T-helper 2 cell treated with Interferon-gamma antibody and Interleukin-4, amounts not matched to agents 5 μg/mL and 100 μg/mL, for 36 hours (primary cell): ENCODE measurements around the gene PLCB3.

Experiments
- DNase-seq: peaks from one replicate; pipeline ENCODE4 v3.0.0; 2021; ENCODE audit warnings: low spot score
- H3K27ac Mint-ChIP-seq: one replicate; pipeline ENCODE4 v1.8.0; 2021; ENCODE audit warnings: mild to moderate bottlenecking, mixed read lengths
- H3K27me3 Mint-ChIP-seq: one replicate; pipeline ENCODE4 v1.8.0; 2021; ENCODE audit warnings: low read depth, mixed read lengths
- H3K36me3 Mint-ChIP-seq: one replicate; pipeline ENCODE4 v1.8.0; 2021; ENCODE audit warnings: low read depth, mixed read lengths
- H3K4me1 Mint-ChIP-seq: one replicate; pipeline ENCODE4 v1.8.0; 2021; ENCODE audit warnings: low read depth, mixed read lengths
- H3K4me3 Mint-ChIP-seq: one replicate; pipeline ENCODE4 v1.8.0; 2022; ENCODE audit warnings: mild to moderate bottlenecking, moderate library complexity, mixed read lengths
- H3K9me3 Mint-ChIP-seq: one replicate; pipeline ENCODE4 v1.8.0; 2021; ENCODE audit warnings: mixed read lengths

The PLCB3 gene

DNA sequence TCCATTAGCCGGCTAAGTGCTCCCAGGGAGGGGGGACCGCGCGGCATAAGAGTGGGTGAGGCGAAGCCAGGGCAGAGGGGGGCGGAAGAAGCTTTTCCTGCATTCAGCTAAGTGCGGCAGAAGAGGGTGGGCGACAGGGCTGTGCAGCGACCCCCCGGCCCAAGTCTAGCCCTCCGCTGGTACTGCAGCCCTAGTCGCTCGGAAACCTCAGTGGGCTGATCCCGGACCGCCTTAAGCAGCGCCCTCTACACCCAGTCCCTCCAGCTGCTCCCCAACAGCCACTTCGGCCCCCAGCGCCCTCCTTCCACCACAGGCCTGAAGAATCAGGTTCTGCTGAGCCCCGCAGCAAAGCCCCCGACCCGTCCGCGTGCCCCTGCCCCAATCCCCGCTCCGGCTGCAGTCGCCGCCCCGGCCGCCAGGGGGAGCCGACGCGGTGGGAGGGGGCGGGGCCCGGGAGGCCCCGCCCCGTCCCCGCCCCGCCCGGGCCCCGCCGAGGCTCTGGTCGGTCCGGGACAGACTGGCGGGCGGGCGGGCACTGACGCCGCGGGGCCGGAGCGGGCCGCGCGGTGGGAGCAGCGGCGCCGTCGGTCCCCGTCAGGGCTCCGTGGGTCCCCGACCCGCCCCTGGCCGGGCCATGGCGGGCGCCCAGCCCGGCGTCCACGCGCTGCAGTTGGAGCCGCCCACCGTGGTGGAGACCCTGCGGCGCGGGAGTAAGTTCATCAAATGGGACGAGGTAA is at the start of gene PLCB3:
Gene PLCB3, plus strand, starts transcription at position 515 of the 737 bp plus-strand sequence. Its CDS starts 120 bp downstream, at position 635.
- Mint-ChIP-seq H3K27me3 (no peaks in the 10 kb centered on the region), H3K4me1 (peaks cover 25% of the 10 kb centered on the region), H3K36me3 (no peaks in the 10 kb centered on the region), H3K27ac (peak within 1 kb of the TSS; percentile 77), H3K4me3 (peak within 1 kb of the TSS; percentile 90), H3K9me3 (no peaks in the 10 kb centered on the region)
- DNase-seq: peak; percentile 59

DNA sequence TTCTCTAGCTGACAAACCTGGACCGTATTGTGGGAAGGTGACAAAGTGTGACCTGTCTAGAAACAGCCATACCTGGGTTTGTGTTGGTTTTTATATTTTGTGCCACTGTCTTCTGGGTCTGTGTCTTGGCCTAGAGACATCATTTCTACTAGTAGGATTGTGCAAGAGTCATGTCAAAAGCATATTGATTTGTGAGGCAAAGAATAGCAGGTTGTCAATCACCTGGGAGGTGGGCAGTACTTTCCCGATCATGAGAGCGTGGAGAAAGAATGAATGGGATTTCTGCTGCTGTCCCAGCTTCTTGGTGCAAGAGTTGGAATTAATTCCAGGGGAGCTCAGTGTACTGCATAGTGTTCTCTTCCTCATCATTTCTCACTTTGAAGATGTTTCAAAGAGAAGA is 49.8 kb upstream of the PLCB3 start:
- H3K4me3 Mint-ChIP-seq: no peak overlapping the region
- peaks cover 77% of the 10 kb centered on the region for H3K36me3 Mint-ChIP-seq
- no peak for DNase-seq
- no peaks in the 10 kb centered on the region for H3K27me3 Mint-ChIP-seq
- H3K4me1 Mint-ChIP-seq: peaks cover 19% of the 10 kb centered on the region
- no peaks in the 10 kb centered on the region for H3K9me3 Mint-ChIP-seq
- no peak overlapping the region for H3K27ac Mint-ChIP-seq

DNA sequence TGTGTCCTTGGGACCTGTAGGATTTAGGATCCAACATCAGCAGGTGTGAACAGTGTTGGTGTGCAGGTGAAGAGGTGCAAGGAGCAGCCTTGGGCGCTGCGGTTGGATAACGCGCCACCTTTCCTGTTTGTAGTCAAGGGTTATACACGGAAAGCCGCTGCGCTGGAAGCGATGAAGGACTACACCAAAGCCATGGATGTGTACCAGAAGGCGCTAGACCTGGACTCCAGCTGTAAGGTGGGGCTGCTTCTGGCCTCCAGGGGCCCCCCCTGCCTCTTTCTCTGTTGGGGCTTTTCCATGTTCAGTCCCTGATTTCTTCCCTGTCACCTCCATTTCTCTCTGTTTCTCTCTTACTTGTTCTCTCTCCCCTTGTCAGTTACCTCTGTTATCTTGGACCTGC is 48.3 kb upstream of the PLCB3 start:
- H3K36me3 Mint-ChIP-seq: peaks cover 72% of the 10 kb centered on the region
- H3K9me3 Mint-ChIP-seq: no peaks in the 10 kb centered on the region
- no peak overlapping the region for H3K4me3 Mint-ChIP-seq
- DNase-seq: no peak
- no peak overlapping the region for H3K27ac Mint-ChIP-seq
- peaks cover 19% of the 10 kb centered on the region for H3K4me1 Mint-ChIP-seq
- no peaks in the 10 kb centered on the region for H3K27me3 Mint-ChIP-seq

GRCh38 chr11:64203421-64204079 is 47.8 kb upstream of the PLCB3 start:
- H3K4me3 Mint-ChIP-seq: peak overlapping the region; percentile 45
- H3K27me3 Mint-ChIP-seq: no peaks in the 10 kb centered on the region
- peaks cover 20% of the 10 kb centered on the region for H3K4me1 Mint-ChIP-seq
- DNase-seq: no peak
- no peak overlapping the region for H3K27ac Mint-ChIP-seq
- no peaks in the 10 kb centered on the region for H3K9me3 Mint-ChIP-seq
- peaks cover 71% of the 10 kb centered on the region for H3K36me3 Mint-ChIP-seq

- no peak overlapping the region for H3K27ac Mint-ChIP-seq
- no peaks in the 10 kb centered on the region for H3K9me3 Mint-ChIP-seq
- no peak for DNase-seq
- no peaks in the 10 kb centered on the region for H3K27me3 Mint-ChIP-seq
- H3K4me1 Mint-ChIP-seq: peaks cover 25% of the 10 kb centered on the region
- peaks cover 72% of the 10 kb centered on the region for H3K36me3 Mint-ChIP-seq
- H3K4me3 Mint-ChIP-seq: peak overlapping the region; percentile 45
Observed at GRCh38 chr11:64204080-64204440, 47.3 kb upstream of the PLCB3 start.

GRCh38 chr11:64204464-64204989 is 46.8 kb upstream of the PLCB3 start:
- DNase-seq: peak; percentile 64
- Mint-ChIP-seq H3K27me3 (no peaks in the 10 kb centered on the region), H3K9me3 (no peaks in the 10 kb centered on the region), H3K36me3 (peaks cover 74% of the 10 kb centered on the region), H3K4me3 (peak overlapping the region; percentile 55), H3K27ac (peak overlapping the region; percentile 65), H3K4me1 (peaks cover 25% of the 10 kb centered on the region)

DNA sequence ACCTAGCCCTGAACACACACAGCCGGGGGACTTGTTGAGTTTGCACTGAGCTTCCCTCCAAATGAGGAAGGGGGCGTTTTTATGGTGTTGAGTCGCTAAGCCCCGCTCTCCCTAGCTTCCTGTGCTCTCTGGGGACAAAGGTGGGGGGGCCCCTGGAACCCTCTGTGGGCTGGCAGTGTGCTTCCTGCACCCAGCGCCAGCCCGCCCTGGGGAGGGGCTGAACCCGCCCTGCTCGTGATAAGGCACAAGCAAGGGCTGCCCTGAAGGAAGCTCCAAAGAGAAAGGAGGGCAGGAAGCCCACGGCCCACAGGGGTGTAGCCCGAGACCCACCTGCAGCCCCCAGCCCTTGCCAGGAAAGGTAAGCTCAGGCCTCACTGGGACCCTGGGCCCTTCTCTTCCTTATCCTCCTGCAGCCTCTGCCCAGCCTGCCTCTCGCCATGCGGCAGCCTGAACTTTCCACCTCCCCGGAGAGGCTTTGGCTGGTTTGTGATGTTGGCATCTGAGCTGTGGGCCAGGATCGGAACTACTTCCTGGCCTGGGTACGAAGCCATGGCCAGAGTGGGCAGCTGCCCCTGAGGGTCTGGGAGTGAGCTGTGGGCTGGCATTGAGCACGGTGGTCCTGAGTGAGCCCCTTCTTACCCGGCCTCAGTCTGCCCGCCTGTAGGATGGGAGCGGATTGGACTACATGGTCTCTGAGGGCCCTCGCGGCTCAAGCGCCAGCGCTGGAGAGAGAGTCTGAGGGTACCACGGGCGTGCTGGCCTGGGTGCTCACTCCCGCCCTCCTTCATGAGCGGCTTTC is 44.7 kb upstream of the PLCB3 start, which contains the start of gene FERMT3:
Gene FERMT3, plus strand, starts transcription at position 265 of the 799 bp plus-strand sequence. CDS start 644 bp downstream, outside the sequence.
- H3K4me1 Mint-ChIP-seq: peaks cover 25% of the 10 kb centered on the region
- H3K9me3 Mint-ChIP-seq: no peaks in the 10 kb centered on the region
- H3K4me3 Mint-ChIP-seq: peak within 1 kb of the TSS; percentile 89
- no peaks in the 10 kb centered on the region for H3K27me3 Mint-ChIP-seq
- H3K27ac Mint-ChIP-seq: peak within 1 kb of the TSS; percentile 91
- peak; percentile 79 for DNase-seq
- H3K36me3 Mint-ChIP-seq: peaks cover 59% of the 10 kb centered on the region

- Mint-ChIP-seq H3K27me3 (no peaks in the 10 kb centered on the region), H3K4me3 (peak overlapping the region; percentile 89), H3K9me3 (no peaks in the 10 kb centered on the region), H3K4me1 (peaks cover 26% of the 10 kb centered on the region), H3K36me3 (peaks cover 61% of the 10 kb centered on the region), H3K27ac (peak overlapping the region; percentile 91)
- peak; percentile 83 for DNase-seq
Observed at GRCh38 chr11:64207256-64208085, 43.9 kb upstream of the PLCB3 start.

GRCh38 chr11:64208086-64208795 is 43.1 kb upstream of the PLCB3 start:
- Mint-ChIP-seq H3K4me1 (peaks cover 27% of the 10 kb centered on the region), H3K27ac (peak overlapping the region; percentile 91), H3K9me3 (no peaks in the 10 kb centered on the region), H3K27me3 (no peaks in the 10 kb centered on the region), H3K36me3 (peaks cover 55% of the 10 kb centered on the region), H3K4me3 (peak overlapping the region; percentile 89)
- no peak for DNase-seq

- Mint-ChIP-seq H3K36me3 (peaks cover 52% of the 10 kb centered on the region), H3K9me3 (no peaks in the 10 kb centered on the region), H3K27me3 (no peaks in the 10 kb centered on the region), H3K4me1 (peaks cover 23% of the 10 kb centered on the region), H3K4me3 (peak overlapping the region; percentile 21), H3K27ac (peak overlapping the region; percentile 60)
- DNase-seq: no peak
Observed at GRCh38 chr11:64208796-64209562, 42.4 kb upstream of the PLCB3 start.

GRCh38 chr11:64209563-64209843 is 41.8 kb upstream of the PLCB3 start:
- Mint-ChIP-seq H3K4me1 (peaks cover 17% of the 10 kb centered on the region), H3K36me3 (peaks cover 48% of the 10 kb centered on the region), H3K27me3 (no peaks in the 10 kb centered on the region), H3K4me3 (no peak overlapping the region), H3K27ac (peak overlapping the region; percentile 60), H3K9me3 (no peaks in the 10 kb centered on the region)
- no peak for DNase-seq

GRCh38 chr11:64210301-64211020 is 40.9 kb upstream of the PLCB3 start:
- H3K36me3 Mint-ChIP-seq: peaks cover 50% of the 10 kb centered on the region

More at GRCh38 chr11:64210301-64211020, 40.9 kb upstream of the PLCB3 start:
- Mint-ChIP-seq H3K4me3 (no peak overlapping the region), H3K4me1 (peaks cover 15% of the 10 kb centered on the region), H3K27me3 (no peaks in the 10 kb centered on the region), H3K9me3 (no peaks in the 10 kb centered on the region), H3K27ac (no peak overlapping the region)
- no peak for DNase-seq
